ENCODE data around the gene PNMT.

The PNMT gene

GRCh38 chr17:39634384-39634871 lies 33.8 kb upstream of the PNMT start (continued):
- TF ChIP-seq ZNF175 (tag by site-specific recombination; IDR thresholded peaks at IDR 0.05) (no peak), PRDM4 (tag by site-specific recombination; IDR thresholded peaks at IDR 0.05) (peak; percentile 67; the same call in 1 of the 2 replicates), ZNF16 (tag by site-specific recombination; IDR thresholded peaks at IDR 0.05; ENCODE audit: low read depth) (no peak), ZNF555 (tag by site-specific recombination; conservative IDR thresholded peaks at IDR 0.05) (no peak)

- Histone ChIP-seq H3K4me3 (ENCODE audit: low read depth, low read length) (no peak overlapping the region), H3K27ac (ENCODE audit: extremely low read depth, low read depth, low read length) (no peak overlapping the region; the same call in 1 of the 2 replicates), H3K4me1 (ENCODE audit: control insufficient read depth, insufficient read depth, low read length) (peaks cover 28% of the 10 kb centered on the region), H3K9me3 (ENCODE audit: control insufficient read depth, insufficient read depth, low read depth, low read length) (no peaks in the 10 kb centered on the region), H3K36me3 (ENCODE audit: control insufficient read depth in 2 of 2, insufficient read depth in 1 of 2, low read length in 2 of 2) (no peaks in the 10 kb centered on the region)
- TF ChIP-seq, protein P1, sequence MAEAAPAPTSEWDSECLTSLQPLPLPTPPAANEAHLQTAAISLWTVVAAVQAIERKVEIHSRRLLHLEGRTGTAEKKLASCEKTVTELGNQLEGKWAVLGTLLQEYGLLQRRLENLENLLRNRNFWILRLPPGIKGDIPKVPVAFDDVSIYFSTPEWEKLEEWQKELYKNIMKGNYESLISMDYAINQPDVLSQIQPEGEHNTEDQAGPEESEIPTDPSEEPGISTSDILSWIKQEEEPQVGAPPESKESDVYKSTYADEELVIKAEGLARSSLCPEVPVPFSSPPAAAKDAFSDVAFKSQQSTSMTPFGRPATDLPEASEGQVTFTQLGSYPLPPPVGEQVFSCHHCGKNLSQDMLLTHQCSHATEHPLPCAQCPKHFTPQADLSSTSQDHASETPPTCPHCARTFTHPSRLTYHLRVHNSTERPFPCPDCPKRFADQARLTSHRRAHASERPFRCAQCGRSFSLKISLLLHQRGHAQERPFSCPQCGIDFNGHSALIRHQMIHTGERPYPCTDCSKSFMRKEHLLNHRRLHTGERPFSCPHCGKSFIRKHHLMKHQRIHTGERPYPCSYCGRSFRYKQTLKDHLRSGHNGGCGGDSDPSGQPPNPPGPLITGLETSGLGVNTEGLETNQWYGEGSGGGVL (tag by site-specific recombination; IDR thresholded peaks at IDR 0.05) = peak; percentile 49; the same call in 1 of the 2 replicates
- peak; percentile 34; the same call in 1 of the 2 replicates for TF ChIP-seq SP3 (tag by site-specific recombination; IDR thresholded peaks at IDR 0.05)
- peak; percentile 29; the same call in 1 of the 2 replicates for TF ChIP-seq SP2 (tag by site-specific recombination; IDR thresholded peaks at IDR 0.05)
- no peak for TF ChIP-seq GLIS1 (tag by site-specific recombination; IDR thresholded peaks at IDR 0.05)
- TF ChIP-seq ZNF416 (tag by site-specific recombination; IDR thresholded peaks at IDR 0.05) = no peak
- TF ChIP-seq ZNF10 (tag by site-specific recombination; IDR thresholded peaks at IDR 0.05) = peak; percentile 52; the same call in 1 of the 2 replicates
- TF ChIP-seq, protein P2, sequence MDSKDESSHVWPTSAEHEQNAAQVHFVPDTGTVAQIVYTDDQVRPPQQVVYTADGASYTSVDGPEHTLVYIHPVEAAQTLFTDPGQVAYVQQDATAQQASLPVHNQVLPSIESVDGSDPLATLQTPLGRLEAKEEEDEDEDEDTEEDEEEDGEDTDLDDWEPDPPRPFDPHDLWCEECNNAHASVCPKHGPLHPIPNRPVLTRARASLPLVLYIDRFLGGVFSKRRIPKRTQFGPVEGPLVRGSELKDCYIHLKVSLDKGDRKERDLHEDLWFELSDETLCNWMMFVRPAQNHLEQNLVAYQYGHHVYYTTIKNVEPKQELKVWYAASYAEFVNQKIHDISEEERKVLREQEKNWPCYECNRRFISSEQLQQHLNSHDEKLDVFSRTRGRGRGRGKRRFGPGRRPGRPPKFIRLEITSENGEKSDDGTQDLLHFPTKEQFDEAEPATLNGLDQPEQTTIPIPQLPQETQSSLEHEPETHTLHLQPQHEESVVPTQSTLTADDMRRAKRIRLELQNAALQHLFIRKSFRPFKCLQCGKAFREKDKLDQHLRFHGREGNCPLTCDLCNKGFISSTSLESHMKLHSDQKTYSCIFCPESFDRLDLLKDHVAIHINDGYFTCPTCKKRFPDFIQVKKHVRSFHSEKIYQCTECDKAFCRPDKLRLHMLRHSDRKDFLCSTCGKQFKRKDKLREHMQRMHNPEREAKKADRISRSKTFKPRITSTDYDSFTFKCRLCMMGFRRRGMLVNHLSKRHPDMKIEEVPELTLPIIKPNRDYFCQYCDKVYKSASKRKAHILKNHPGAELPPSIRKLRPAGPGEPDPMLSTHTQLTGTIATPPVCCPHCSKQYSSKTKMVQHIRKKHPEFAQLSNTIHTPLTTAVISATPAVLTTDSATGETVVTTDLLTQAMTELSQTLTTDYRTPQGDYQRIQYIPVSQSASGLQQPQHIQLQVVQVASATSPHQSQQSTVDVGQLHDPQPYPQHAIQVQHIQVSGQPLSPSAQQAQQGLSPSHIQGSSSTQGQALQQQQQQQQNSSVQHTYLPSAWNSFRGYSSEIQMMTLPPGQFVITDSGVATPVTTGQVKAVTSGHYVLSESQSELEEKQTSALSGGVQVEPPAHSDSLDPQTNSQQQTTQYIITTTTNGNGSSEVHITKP (tag by site-specific recombination; IDR thresholded peaks at IDR 0.05) = peak; percentile 90
- TF ChIP-seq ZNF112 (tag by site-specific recombination; IDR thresholded peaks at IDR 0.05) = no peak
- ChIA-PET CTCF (interaction anchor here (0.7 to 14.6 kb wide), 13 partner anchors 7 to 166 kb away, joined by 3 to 311 read pairs (median 5); partner anchors contain the start of genes PNMT and PPP1R1B), POLR2A (interaction anchor here (0.7 to 2.2 kb wide), 3 partner anchors 9 to 94 kb away, joined by 3 to 12 read pairs (median 3); partner anchors contain the start of genes PGAP3 and PPP1R1B)
Measured at GRCh38 chr17:39635614-39636176, 32.6 kb upstream of the PNMT start.

DNA sequence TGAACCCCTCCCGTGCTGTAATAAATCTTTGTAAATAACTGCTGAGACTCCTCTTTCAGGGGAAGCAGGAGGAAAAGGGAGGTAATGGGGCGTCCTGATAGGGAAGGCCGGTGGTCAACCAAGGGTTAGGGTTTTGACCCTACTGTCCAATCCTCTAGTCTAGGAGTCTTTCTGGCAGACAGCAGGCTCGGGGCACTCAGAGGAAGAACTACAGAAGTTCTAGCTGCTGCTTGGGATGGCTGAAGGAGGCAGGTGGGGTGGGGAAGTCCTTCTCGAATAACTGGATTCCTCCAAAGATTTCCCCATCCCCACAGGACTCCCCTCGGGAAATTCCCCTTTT lies 31.7 kb upstream of the PNMT start:
- H3K4me1 ChIP-seq (ENCODE audit: control insufficient read depth, insufficient read depth, low read length) = peaks cover 25% of the 10 kb centered on the region
- ChIA-PET POLR2A (interaction anchor here (2.2 kb wide), 1 partner anchor 10 kb away, joined by 12 read pairs; the partner anchor contains the start of gene PPP1R1B), CTCF (interaction anchor here (0.5 to 14.6 kb wide), 2 partner anchors 15 to 89 kb away, joined by 3 to 311 read pairs; no protein-coding TSS in a partner anchor)
- H3K36me3 ChIP-seq (ENCODE audit: control insufficient read depth in 2 of 2, insufficient read depth in 1 of 2, low read length in 2 of 2) = no peaks in the 10 kb centered on the region
- H3K9me3 ChIP-seq (ENCODE audit: control insufficient read depth, insufficient read depth, low read depth, low read length) = no peaks in the 10 kb centered on the region
- H3K4me3 ChIP-seq (ENCODE audit: low read depth, low read length) = peak overlapping the region; percentile 88
- peak overlapping the region; percentile 76 for H3K27ac ChIP-seq (ENCODE audit: extremely low read depth, low read depth, low read length)
- TF ChIP-seq WT1 (tag by site-specific recombination; IDR thresholded peaks at IDR 0.05) (peak; percentile 45; the same call in 1 of the 2 replicates), BCL11B (tag by site-specific recombination; IDR thresholded peaks at IDR 0.05; ENCODE audit: low read depth) (no peak)
